ENCODE results near the gene OR6M1. TPM values are rescaled to one million over a fixed set of nuclear protein-coding genes. Genes with fewer than 3 reads are reported as not detected.

Gene OR6M1
- total and polyA plus RNA-seq, 2 experiments from 2014 or later = not detected

GRCh38 chr11:123798513-123799252 is 7.5 kb downstream of the OR6M1 start:
- peak overlapping the region; percentile 97 for H2AFZ ChIP-seq
- H3F3A ChIP-seq (replicated peaks; ENCODE audit: low read depth) = no peaks in the 10 kb centered on the region
- H3K4me2 ChIP-seq = no peak overlapping the region
- H3K4me1 ChIP-seq (ENCODE audit: insufficient read depth) = peaks cover 7% of the 10 kb centered on the region
- H3K4me3 ChIP-seq = no peak overlapping the region
- H3K36me3 ChIP-seq (ENCODE audit: insufficient read depth) = no peaks in the 10 kb centered on the region
- H3K79me2 ChIP-seq (replicated peaks; ENCODE audit: insufficient read depth) = no peaks in the 10 kb centered on the region
- H3K27me3 Mint-ChIP-seq (ENCODE audit: insufficient read depth, low read depth, poor library complexity) = no peaks in the 10 kb centered on the region
- no peaks in the 10 kb centered on the region for H3K9me2 ChIP-seq (ENCODE audit: insufficient read depth)
- peaks cover 16% of the 10 kb centered on the region; the same call in 2 of the 3 replicates for H3K36me3 Mint-ChIP-seq (ENCODE audit: low read depth)
- peaks cover 14% of the 10 kb centered on the region for H3K9me3 Mint-ChIP-seq
- no peak overlapping the region for H3K27ac Mint-ChIP-seq
- H3K27me3 ChIP-seq (ENCODE audit: insufficient read depth) = no peaks in the 10 kb centered on the region
- H4K20me1 ChIP-seq (replicated peaks; ENCODE audit: insufficient read depth) = no peaks in the 10 kb centered on the region
- no peak overlapping the region for H3K4me3 Mint-ChIP-seq
- no peak overlapping the region for H3K27ac ChIP-seq (ENCODE audit: low read depth)
- DNase-seq (ENCODE audit: low spot score) (no peak), ATAC-seq (no peak)
- TF ChIP-seq EZH2phosphoT487 (IDR thresholded peaks at IDR 0.05; ENCODE audit: unreplicated experiment) = no peak
- H3K4me1 Mint-ChIP-seq = peaks cover 6% of the 10 kb centered on the region; the same call in 2 of the 3 replicates

- ATAC-seq (no peak), DNase-seq (ENCODE audit: low spot score) (no peak)
- Mint-ChIP-seq H3K27ac (no peak overlapping the region), H3K9me3 (peaks cover 19% of the 10 kb centered on the region), H3K36me3 (ENCODE audit: low read depth) (peaks cover 22% of the 10 kb centered on the region; the same call in 2 of the 3 replicates), H3K4me3 (no peak overlapping the region), H3K4me1 (peaks cover 6% of the 10 kb centered on the region; the same call in 2 of the 3 replicates), H3K27me3 (ENCODE audit: insufficient read depth, low read depth, poor library complexity) (no peaks in the 10 kb centered on the region)
- TF ChIP-seq ZNF114 (CRISPR knock-in tag; IDR thresholded peaks at IDR 0.05) (no peak), STAT1 (IDR thresholded peaks at IDR 0.05; ENCODE audit: unreplicated experiment) (no peak), ZNF462 (CRISPR knock-in tag; IDR thresholded peaks at IDR 0.05) (no peak), NANOG (IDR thresholded peaks at IDR 0.05; ENCODE audit: borderline replicate concordance) (no peak), CTCF (conservative IDR thresholded peaks at IDR 0.05; ENCODE audit: low read depth in 2 of 2) (no peak), JUNB (IDR thresholded peaks at IDR 0.05; ENCODE audit: unreplicated experiment) (no peak)
- no peak overlapping the region for H3K4me3 ChIP-seq
- H3F3A ChIP-seq (replicated peaks; ENCODE audit: low read depth) = no peaks in the 10 kb centered on the region
- H3K9me2 ChIP-seq (ENCODE audit: insufficient read depth) = no peaks in the 10 kb centered on the region
- H3K27me3 ChIP-seq (ENCODE audit: insufficient read depth) = no peaks in the 10 kb centered on the region
- no peaks in the 10 kb centered on the region for H3K79me2 ChIP-seq (replicated peaks; ENCODE audit: insufficient read depth)
- no peaks in the 10 kb centered on the region for H4K20me1 ChIP-seq (replicated peaks; ENCODE audit: insufficient read depth)
- no peak overlapping the region for H3K4me2 ChIP-seq
- H2AFZ ChIP-seq = peak overlapping the region; percentile 97
- H3K4me1 ChIP-seq (ENCODE audit: insufficient read depth) = peaks cover 7% of the 10 kb centered on the region
- H3K36me3 ChIP-seq (ENCODE audit: insufficient read depth) = peaks cover 2% of the 10 kb centered on the region; the same call in 1 of the 2 replicates
- no peak overlapping the region for H3K27ac ChIP-seq (ENCODE audit: low read depth)
Observed at GRCh38 chr11:123798079-123798478, 8.1 kb downstream of the OR6M1 start.
